HEK293T (cell line): ENCODE results near the gene ALDH3A2.

Experiments used
- CTCF ChIA-PET: fragments of 350-600 bp; formaldehyde crosslinking; extraction: SDS; loops from one replicate; lab custom pipeline; 2021; ENCODE audit warnings: antibody characterized with exemption, inconsistent platforms; lab: Yijun Ruan, JAX
- POLR2A ChIA-PET: fragments of 350-600 bp; formaldehyde crosslinking; extraction: SDS; loops from one replicate; lab custom pipeline; 2020; ENCODE audit warnings: antibody characterized with exemption, inconsistent platforms; lab: Yijun Ruan, JAX
- DNase-seq: peaks from one replicate; pipeline ENCODE4 v3.0.0; 2012; ENCODE audit warnings: mixed read lengths; ENCODE audit errors: extremely low spot score
- ARNT ChIP-seq: fragments of 450-650 bp; IDR thresholded peaks from 2 replicates; pipeline ENCODE4 v1.6.1; 2017; ENCODE audit warnings: mild to moderate bottlenecking
- BHLHE40 ChIP-seq: fragments of 450-650 bp; IDR thresholded peaks from 2 replicates; pipeline ENCODE4 v1.6.1; 2016; ENCODE audit warnings: mild to moderate bottlenecking, moderate library complexity, borderline replicate concordance
- CTBP1 ChIP-seq: fragments of 450-650 bp; IDR thresholded peaks from 2 replicates; pipeline ENCODE4 v1.6.1; 2016; ENCODE audit warnings: borderline replicate concordance
- ELF4 ChIP-seq: fragments of 450-650 bp; IDR thresholded peaks from 2 replicates; pipeline ENCODE4 v1.6.1; 2017; ENCODE audit warnings: antibody characterized with exemption
- FOXA1 ChIP-seq: fragments of 450-650 bp; IDR thresholded peaks from 2 replicates; pipeline ENCODE4 v1.6.1; 2016; ENCODE audit warnings: mild to moderate bottlenecking
- FOXK2 ChIP-seq: fragments of 450-650 bp; IDR thresholded peaks from 2 replicates; pipeline ENCODE4 v1.6.1; 2016; ENCODE audit warnings: mild to moderate bottlenecking
- FOXM1 ChIP-seq: fragments of 450-650 bp; IDR thresholded peaks from 2 replicates; pipeline ENCODE4 v1.6.1; 2017; ENCODE audit warnings: mild to moderate bottlenecking, borderline replicate concordance
- HDGF ChIP-seq: fragments of 450-650 bp; IDR thresholded peaks from 2 replicates; pipeline ENCODE4 v1.6.1; 2017; ENCODE audit warnings: antibody characterized with exemption, borderline replicate concordance
- L3MBTL2 ChIP-seq: fragments of 450-650 bp; conservative IDR thresholded peaks from 2 replicates; pipeline ENCODE4 v1.6.1; 2016; ENCODE audit warnings: mild to moderate bottlenecking
- LEF1 ChIP-seq: fragments of 450-650 bp; IDR thresholded peaks from 2 replicates; pipeline ENCODE4 v1.6.1; 2017; ENCODE audit warnings: mild to moderate bottlenecking, borderline replicate concordance
- NFRKB ChIP-seq: fragments of 450-650 bp; IDR thresholded peaks from 2 replicates; pipeline ENCODE4 v1.6.1; 2016; ENCODE audit warnings: mild to moderate bottlenecking, moderate library complexity
- SP1 ChIP-seq: fragments of 450-650 bp; IDR thresholded peaks from 2 replicates; pipeline ENCODE4 v1.6.1; 2017
- SUZ12 ChIP-seq: fragments of 450-650 bp; IDR thresholded peaks from 2 replicates; pipeline ENCODE4 v1.6.1; 2016; ENCODE audit warnings: mild to moderate bottlenecking
- TARDBP ChIP-seq: fragments of 450-650 bp; IDR thresholded peaks from 2 replicates; pipeline ENCODE4 v1.6.1; 2016
- ZNF384 ChIP-seq: fragments of 450-650 bp; IDR thresholded peaks from 2 replicates; pipeline ENCODE4 v1.6.1; 2016
- TF ChIP-seq, protein P1 (sequence below): fragments of 450-650 bp; IDR thresholded peaks from 2 replicates; pipeline ENCODE4 v1.6.1; 2016

Gene ALDH3A2

DNA sequence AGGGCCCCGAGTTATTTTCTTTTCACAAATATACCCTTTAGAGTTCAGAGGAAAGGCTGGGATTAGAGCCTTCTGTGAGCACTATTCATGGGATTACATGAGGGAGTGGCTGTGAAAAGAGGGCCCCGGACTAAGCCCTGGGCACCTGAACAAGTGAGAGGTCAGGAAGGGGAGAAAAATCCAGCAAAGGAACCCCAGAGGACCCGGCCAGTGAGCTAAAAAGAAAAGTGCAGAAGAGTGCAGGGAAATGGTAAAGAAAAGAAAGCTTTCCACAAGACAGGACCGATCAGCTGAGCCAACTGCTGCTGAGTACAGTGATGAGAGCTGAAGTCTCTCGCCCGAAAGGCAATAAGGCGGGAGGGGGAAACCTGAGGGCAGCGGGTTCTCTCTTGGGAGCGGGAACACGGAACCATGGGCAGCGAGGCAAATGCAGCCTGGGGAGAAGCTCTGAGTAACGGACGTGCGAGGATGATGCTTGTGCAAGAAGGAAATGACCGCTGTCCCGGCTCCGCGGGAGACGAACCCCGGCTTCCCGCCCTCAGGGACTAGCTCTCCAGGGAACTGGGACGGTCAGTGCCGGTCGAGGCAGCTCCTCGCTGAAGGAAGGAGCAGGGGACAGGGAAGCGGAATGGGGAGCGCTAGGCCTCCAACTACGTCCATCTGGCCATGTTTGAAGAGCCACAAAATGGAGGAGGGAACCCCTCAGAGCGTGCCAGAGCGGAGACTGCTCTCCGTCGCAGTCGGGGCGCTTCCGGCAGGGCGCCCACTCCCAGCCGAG, 665 bp upstream of the ALDH3A2 start:
- DNase-seq, result peak; percentile 56
- CTCF ChIA-PET, result interaction anchor here (1.0 to 3.5 kb wide), 10 partner anchors 34 to 285 kb away, joined by 3 to 22 read pairs (median 4); partner anchors contain the start of gene B9D1
- TF ChIP-seq NFRKB (no peak), L3MBTL2 (peak; percentile 93)
- POLR2A ChIA-PET, result interaction anchor here (0.5 to 4.3 kb wide), 56 partner anchors 9 to 401 kb away, joined by 3 to 34 read pairs (median 5); partner anchors contain the start of genes B9D1, MAPK7 and SLC47A1

- ChIA-PET CTCF (interaction anchor here (0.6 to 3.5 kb wide), 6 partner anchors 70 to 286 kb away, joined by 3 to 22 read pairs (median 4); partner anchors contain the start of gene B9D1), POLR2A (interaction anchor here (0.8 to 4.3 kb wide), 30 partner anchors 7 to 359 kb away, joined by 3 to 34 read pairs (median 6); partner anchors contain the start of genes MAPK7 and SLC47A1)
- TF ChIP-seq ARNT, result no peak
- no peak for TF ChIP-seq LEF1
- no peak for TF ChIP-seq L3MBTL2
- no peak for TF ChIP-seq SP1
- no peak for TF ChIP-seq TARDBP
- TF ChIP-seq FOXA1, result no peak
- no peak for TF ChIP-seq ELF4
- TF ChIP-seq ZNF384, result no peak
- TF ChIP-seq FOXM1, result no peak
- DNase-seq, result no peak
Measured at GRCh38 chr17:19649274-19649541, 657 bp downstream of the ALDH3A2 start.

GRCh38 chr17:19650826-19651225, 2.3 kb downstream of the ALDH3A2 start:
- CTCF ChIA-PET, result no interaction called here
- POLR2A ChIA-PET, result no interaction called here
- DNase-seq, result no peak
- TF ChIP-seq BHLHE40 (no peak), ZNF384 (no peak), TARDBP (no peak), SP1 (no peak), ELF4 (no peak), HDGF (no peak), L3MBTL2 (no peak), FOXA1 (no peak), ARNT (no peak), FOXM1 (no peak), SUZ12 (no peak), CTBP1 (no peak), NFRKB (no peak), LEF1 (no peak), FOXK2 (no peak)
- TF ChIP-seq, protein P1, sequence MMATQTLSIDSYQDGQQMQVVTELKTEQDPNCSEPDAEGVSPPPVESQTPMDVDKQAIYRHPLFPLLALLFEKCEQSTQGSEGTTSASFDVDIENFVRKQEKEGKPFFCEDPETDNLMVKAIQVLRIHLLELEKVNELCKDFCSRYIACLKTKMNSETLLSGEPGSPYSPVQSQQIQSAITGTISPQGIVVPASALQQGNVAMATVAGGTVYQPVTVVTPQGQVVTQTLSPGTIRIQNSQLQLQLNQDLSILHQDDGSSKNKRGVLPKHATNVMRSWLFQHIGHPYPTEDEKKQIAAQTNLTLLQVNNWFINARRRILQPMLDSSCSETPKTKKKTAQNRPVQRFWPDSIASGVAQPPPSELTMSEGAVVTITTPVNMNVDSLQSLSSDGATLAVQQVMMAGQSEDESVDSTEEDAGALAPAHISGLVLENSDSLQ, result no peak

DNA sequence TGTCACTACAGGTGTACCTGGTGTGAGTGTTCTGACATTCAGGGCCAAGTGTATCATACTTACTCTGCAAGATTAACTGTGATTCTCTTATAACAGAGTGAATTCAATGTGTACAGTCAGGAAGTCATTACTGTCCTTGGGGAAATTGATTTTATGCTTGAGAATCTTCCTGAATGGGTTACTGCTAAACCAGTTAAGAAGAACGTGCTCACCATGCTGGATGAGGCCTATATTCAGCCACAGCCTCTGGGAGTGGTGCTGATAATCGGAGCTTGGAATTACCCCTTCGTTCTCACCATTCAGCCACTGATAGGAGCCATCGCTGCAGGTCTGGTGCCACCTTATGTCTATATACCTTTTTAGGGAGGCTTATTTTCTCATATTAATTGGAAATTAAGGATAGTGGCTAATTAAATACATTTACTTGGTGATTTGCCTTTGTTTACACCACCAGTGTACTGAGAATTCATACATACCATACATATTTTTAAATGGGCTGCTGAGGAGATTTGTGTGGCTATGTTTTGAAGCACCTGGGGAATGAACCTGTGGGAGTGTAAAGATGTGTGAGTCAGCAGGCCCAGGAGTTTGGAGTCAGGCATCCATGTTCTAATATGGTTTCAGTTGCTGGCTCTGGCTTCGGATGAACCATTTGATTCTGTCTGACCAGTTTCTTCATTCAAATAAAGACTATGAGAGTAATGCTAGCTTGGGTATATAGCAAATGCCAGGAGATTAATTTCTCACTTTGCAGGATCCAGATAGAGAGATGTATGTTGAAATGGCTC, 3.1 kb downstream of the ALDH3A2 start:
- no peak for DNase-seq
- CTCF ChIA-PET, result interaction anchor here (0.8 kb wide), 1 partner anchor 289 kb away, joined by 4 read pairs; the partner anchor contains the start of gene B9D1
- TF ChIP-seq FOXA1 (no peak), ELF4 (no peak), BHLHE40 (no peak), L3MBTL2 (no peak), ZNF384 (no peak)
- POLR2A ChIA-PET, result interaction anchor here (2.1 kb wide), 1 partner anchor 274 kb away, joined by 4 read pairs; the partner anchor contains the start of gene MAPK7

DNA sequence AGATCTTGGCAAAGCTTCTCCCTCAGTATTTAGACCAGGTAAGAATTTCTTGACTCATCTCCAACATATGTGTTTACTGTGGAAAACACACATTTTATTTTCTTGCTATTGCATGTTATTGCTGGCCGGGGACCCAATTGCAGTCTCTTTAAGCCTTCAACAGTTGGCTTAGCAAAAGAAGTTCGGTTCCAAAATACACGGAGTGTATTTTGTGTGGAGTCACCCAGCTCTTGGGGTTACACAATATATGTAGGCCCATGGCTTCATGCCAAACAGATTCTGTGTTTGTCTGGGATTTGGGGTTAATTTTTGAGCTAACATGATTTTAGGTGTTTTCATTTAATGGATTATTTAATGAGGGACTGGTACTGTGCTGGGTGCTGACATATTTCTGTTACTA, 4.0 kb downstream of the ALDH3A2 start:
- ChIA-PET POLR2A (interaction anchor here (2.1 kb wide), 1 partner anchor 275 kb away, joined by 4 read pairs; the partner anchor contains the start of gene MAPK7), CTCF (interaction anchor here (0.8 kb wide), 1 partner anchor 290 kb away, joined by 4 read pairs; the partner anchor contains the start of gene B9D1)
- TF ChIP-seq, protein P1, result no peak
- TF ChIP-seq HDGF, result no peak
- no peak for TF ChIP-seq BHLHE40
- no peak for TF ChIP-seq FOXK2
- TF ChIP-seq ZNF384, result no peak
- no peak for DNase-seq

GRCh38 chr17:19654342-19654886, 5.9 kb downstream of the ALDH3A2 start:
- ChIA-PET CTCF (interaction anchor here (0.5 to 1.5 kb wide), 2 partner anchors 11 to 125 kb away, joined by 3 to 7 read pairs; no protein-coding TSS in a partner anchor), POLR2A (no interaction called here)
- no peak for TF ChIP-seq TARDBP
- TF ChIP-seq L3MBTL2, result no peak
- no peak for TF ChIP-seq FOXM1
- TF ChIP-seq SP1, result no peak
- TF ChIP-seq LEF1, result no peak
- no peak for DNase-seq
